Heart left ventricle (tissue), 16 donors: Measurements from ENCODE around the gene ARHGEF18. TPM values are rescaled to one million over a fixed set of nuclear protein-coding genes. Genes with fewer than 3 reads are reported as not detected.

ENCODE experiments used
- ATAC-seq, 4 donors: fragments of 200-7000 bp; cut with Tn5 transposase; one replicate each; pipeline ENCODE4 v1.9.1; 2020 to 2022; ENCODE audit warnings: moderate library complexity in 4 of 4, mild to moderate bottlenecking in 3 of 4, moderate number of reproducible peaks in 1 of 4
- DNase-seq, 5 donors: peaks; one replicate each; pipeline ENCODE4 v3.0.0-alpha.2; 2020
- H3K27ac ChIP-seq, 12 donors: fragments of 200-600 bp; sonication (generic) in 4 of 12; one replicate each; pipeline versions ENCODE4 v1.5.0 to v1.8.0; 2016 to 2022; ENCODE audit warnings: mild to moderate bottlenecking in 2 of 12
- H3K27me3 ChIP-seq, 9 donors: fragments of 200-600 bp; sonication (generic) in 2 of 9; one replicate each; pipeline versions ENCODE4 v1.5.1 to v1.8.0; 2016 to 2022; ENCODE audit warnings: mild to moderate bottlenecking in 3 of 9
- H3K36me3 ChIP-seq, 9 donors: fragments of 200-600 bp; sonication (generic) in 2 of 9; one replicate each; pipeline versions ENCODE4 v1.5.0 to v1.8.0; 2018 to 2022; ENCODE audit warnings: mild to moderate bottlenecking in 2 of 9
- H3K4me1 ChIP-seq, 12 donors: fragments of 200-600 bp; sonication (generic) in 4 of 12; one replicate each; pipeline versions ENCODE4 v1.5.0 to v1.8.0; 2016 to 2022; ENCODE audit warnings: mild to moderate bottlenecking in 3 of 12
- H3K4me3 ChIP-seq, 12 donors: fragments of 200-600 bp; sonication (generic) in 4 of 12; one replicate each; pipeline versions ENCODE4 v1.5.0 to v1.8.0; 2017 to 2022; ENCODE audit warnings: mild to moderate bottlenecking in 9 of 12, moderate library complexity in 4 of 12
- H3K9me3 ChIP-seq, 12 donors: fragments of 200-600 bp; sonication (generic) in 4 of 12; one replicate each; pipeline versions ENCODE4 v1.5.0 to v1.8.0; 2016 to 2022; ENCODE audit warnings: mild to moderate bottlenecking in 1 of 12
- POLR2A ChIP-seq, 2 donors: fragments of 450-650 bp; IDR thresholded peaks; one replicate each; pipeline ENCODE4 v1.6.1; 2017; ENCODE audit warnings: antibody characterized with exemption in 2 of 2, mild to moderate bottlenecking in 2 of 2, moderate library complexity in 2 of 2
- WGBS, 4 donors: extraction: QIAGEN DNeasy Blood & Tissue Kit in 2 of 4; methylation state at CpG; one replicate each; pipeline versions ENCODE4 v1.1.5 to v1.1.7; 2013 to 2018; 5-methylcytosine and 5-hydroxymethylcytosine counted together
- intact Hi-C, 10 donors: fragments of 100-400 bp; cut with DNase I; formaldehyde crosslinking; loops; one replicate each; pipeline versions ENCODE4 v1.11.1 to v1.14.2; 2022
- polyA plus RNA-seq, 2 donors: library from polyadenylated mRNA; stranded (reverse); fragments of 200-250 nt; gene quantifications; one replicate each; pipeline ENCODE4 v1.2.3, GENCODE V29; 2013
- total RNA-seq, 9 donors: library from RNA; depleted of rRNA in 2 of 9; stranded (reverse); fragments of >200 nt in 2 of 9; fragmentation: NEBNext Ultra II Directional in 3 of 9; extraction: Animal tissue kit (Norgen Biotek cat#: 25700) in 3 of 9; gene quantifications; one replicate each; pipeline versions ENCODE4 v1.1.0 to v1.2.4, GENCODE V29; 2016 to 2023
- TF ChIP-seq, protein P1 (sequence below), 12 donors: fragments of 200-600 bp; sonication (generic) in 4 of 12; IDR thresholded peaks; one replicate each; pipeline versions ENCODE4 v1.5.0 to v1.8.0; 2018 to 2022; ENCODE audit warnings: antibody characterized with exemption in 12 of 12, mild to moderate bottlenecking in 5 of 12
- donor health status: ischemic (EF 13 %, LVEDD 7.1; RV severe dilation, severe dysfunction).
- donor health status: healthy with polysubstance abuse.
- donor health status: DM: no; HTN: yes; CAD: no.
- donor health status: DM: no; HTN: no; CAD: no.
- donor health status: ischemic (EF 25% LVEDD 6.9; RV normal size, moderate dysfunction).
- donor health status: ischemic (EF 25% LVEDD 5.7; RV mildly dilated, moderate dysfunction).
- donor health status: healthy.
- donor health status: DM: yes; HTN: yes; CAD: no.
- donor health status: ischemic (EF 35%, LVEDD 5.7; RV mildly dilated, moderate dysfunction).
- donor health status: nonischemic (EF 11% LVEDD 7.7; RV severe dilation, severe dysfunction).
- donor health status: DM: yes; HTN: yes; CAD: no.
- donor health status: PGD.
- donor health status: ischemic (EF 29% LVEDD 5.4; RV normal size, mild dysfunction).
- donor health status: nonischemic (EF 23%, LVEDD 6.1; RV moderate dilation, normal function).

The ARHGEF18 gene
- total and polyA plus RNA-seq, 11 donors = 4.1 to 15.1 (median 9.1) TPM

DNA sequence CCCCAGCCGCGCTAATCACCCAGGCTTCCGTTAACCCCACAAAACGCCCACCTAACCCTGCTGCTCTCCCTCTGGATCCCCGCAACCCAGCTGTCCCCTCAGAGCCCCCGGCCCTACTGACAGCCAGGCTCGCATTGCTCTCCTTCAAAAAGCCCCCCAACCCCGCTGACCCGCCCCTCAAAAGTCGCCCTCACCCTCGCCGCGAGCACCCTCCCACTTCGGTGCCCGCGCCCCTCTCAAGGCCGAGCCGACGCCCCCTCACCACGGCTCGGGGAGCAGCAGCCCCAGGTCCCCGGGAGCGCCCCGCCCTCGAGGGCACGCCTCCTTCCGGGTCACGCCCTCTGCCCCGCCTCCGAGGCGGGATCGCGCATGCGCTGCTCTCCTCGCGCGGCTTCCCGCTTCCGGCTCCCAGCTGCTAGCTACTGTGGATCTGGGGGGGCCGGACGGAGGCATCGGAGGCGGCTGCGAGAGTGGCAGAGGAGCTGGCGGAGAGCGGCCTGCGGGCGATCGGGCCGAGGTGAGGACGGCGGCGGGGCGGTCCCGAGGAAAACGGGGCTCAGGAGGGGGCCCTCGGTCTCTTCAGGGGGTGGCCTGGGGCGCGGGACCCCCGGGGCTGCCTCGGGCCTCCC is 46.1 kb downstream of the ARHGEF18 start:
- peak; percentile 89 to 96 (median 89) for DNase-seq
- Histone ChIP-seq H3K9me3 (no peaks in the 10 kb centered on the region), H3K4me3 (peak overlapping the region; percentile 68 to 100 (median 97)), H3K27ac (peak overlapping the region in 11 of 12 donors; percentile 24 to 87 (median 81)), H3K4me1 (peaks cover 0 to 34% (median 15%) of the 10 kb centered on the region in 12 donors), H3K36me3 (peaks cover 0 to 2% (median 0%) of the 10 kb centered on the region in 9 donors), H3K27me3 (no peaks in the 10 kb centered on the region)
- peak; percentile 96 to 100 (median 99) for ATAC-seq
- peak in 1 of 2 donors; percentile 77 for TF ChIP-seq POLR2A (IDR thresholded peaks at IDR 0.05)
- TF ChIP-seq, protein P1, sequence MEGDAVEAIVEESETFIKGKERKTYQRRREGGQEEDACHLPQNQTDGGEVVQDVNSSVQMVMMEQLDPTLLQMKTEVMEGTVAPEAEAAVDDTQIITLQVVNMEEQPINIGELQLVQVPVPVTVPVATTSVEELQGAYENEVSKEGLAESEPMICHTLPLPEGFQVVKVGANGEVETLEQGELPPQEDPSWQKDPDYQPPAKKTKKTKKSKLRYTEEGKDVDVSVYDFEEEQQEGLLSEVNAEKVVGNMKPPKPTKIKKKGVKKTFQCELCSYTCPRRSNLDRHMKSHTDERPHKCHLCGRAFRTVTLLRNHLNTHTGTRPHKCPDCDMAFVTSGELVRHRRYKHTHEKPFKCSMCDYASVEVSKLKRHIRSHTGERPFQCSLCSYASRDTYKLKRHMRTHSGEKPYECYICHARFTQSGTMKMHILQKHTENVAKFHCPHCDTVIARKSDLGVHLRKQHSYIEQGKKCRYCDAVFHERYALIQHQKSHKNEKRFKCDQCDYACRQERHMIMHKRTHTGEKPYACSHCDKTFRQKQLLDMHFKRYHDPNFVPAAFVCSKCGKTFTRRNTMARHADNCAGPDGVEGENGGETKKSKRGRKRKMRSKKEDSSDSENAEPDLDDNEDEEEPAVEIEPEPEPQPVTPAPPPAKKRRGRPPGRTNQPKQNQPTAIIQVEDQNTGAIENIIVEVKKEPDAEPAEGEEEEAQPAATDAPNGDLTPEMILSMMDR (IDR thresholded peaks at IDR 0.05) = peak in 2 of 12 donors; percentile 13 to 17
- WGBS, 4 donors = 1 to 2% (median 1%) methylated on average over 21 to 61 of the region's 61 CpGs
- intact Hi-C loops = loop anchor here in 7 of 10 donors (1.0 to 10.0 kb wide), 3 partner anchors 130 to 140 kb away; partner anchors contain the start of genes PNPLA6 (in 5 of the 7) and MCOLN1 (in 1 of the 7)

DNA sequence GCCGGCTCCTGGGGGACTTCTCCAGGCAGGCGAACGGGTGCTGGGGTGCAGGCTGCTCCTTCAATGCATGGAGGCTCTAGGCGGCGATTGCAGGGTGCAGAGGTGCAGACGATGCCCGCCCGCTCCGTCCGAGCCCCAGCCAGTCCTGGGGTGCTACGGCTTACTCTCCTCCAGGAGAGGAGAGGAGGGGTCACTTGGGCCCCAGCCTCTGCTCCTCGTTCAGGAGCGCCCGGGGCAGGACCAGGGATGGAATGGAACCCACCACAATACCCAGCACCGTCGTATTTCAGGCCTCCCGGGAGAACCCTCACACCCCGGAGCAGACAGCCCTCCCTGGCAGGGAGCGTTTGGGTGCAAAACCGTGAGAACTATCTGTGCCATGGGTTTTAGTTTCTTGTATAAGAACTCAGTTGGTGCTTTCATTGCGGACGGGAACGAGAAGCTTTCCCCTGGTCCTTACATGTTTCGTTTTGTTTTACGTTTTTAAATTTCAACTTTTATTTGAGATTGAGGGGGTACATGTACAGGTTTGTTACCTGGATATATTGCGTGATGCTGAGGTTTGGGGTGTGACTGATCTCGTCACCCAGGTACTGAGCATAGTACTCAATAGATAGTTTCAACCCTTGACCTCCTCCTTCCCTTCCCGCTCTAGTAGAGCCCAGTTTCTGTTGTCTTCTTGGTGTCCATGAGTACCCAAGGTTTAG is 46.8 kb downstream of the ARHGEF18 start:
- no peak for TF ChIP-seq POLR2A (IDR thresholded peaks at IDR 0.05)
- TF ChIP-seq, protein P1 (IDR thresholded peaks at IDR 0.05) = no peak
- no peaks in the 10 kb centered on the region for H3K36me3 ChIP-seq
- H3K4me1 ChIP-seq = peaks cover 0 to 34% (median 15%) of the 10 kb centered on the region in 12 donors
- H3K4me3 ChIP-seq = peak overlapping the region; percentile 68 to 100 (median 97)
- H3K27me3 ChIP-seq = no peaks in the 10 kb centered on the region
- ATAC-seq (peak in 2 of 4 donors; percentile 45 to 50), DNase-seq (no peak)
- no peaks in the 10 kb centered on the region for H3K9me3 ChIP-seq
- 1 to 6% (median 3%) methylated on average over 23 to 28 of the region's 28 CpGs for WGBS, 4 donors
- intact Hi-C loops = loop anchor here in 7 of 10 donors (1.0 to 10.0 kb wide), 3 partner anchors 129 to 139 kb away; partner anchors contain the start of genes PNPLA6 (in 5 of the 7) and MCOLN1 (in 1 of the 7)
- H3K27ac ChIP-seq = peak overlapping the region in 11 of 12 donors; percentile 24 to 87 (median 81)

GRCh38 chr19:7397687-7398086 is 49.0 kb downstream of the ARHGEF18 start:
- 93 to 96% (median 95%) methylated on average over 9 of the region's 9 CpGs for WGBS, 4 donors
- H3K36me3 ChIP-seq = peaks cover 0 to 14% (median 0%) of the 10 kb centered on the region in 9 donors
- H3K27me3 ChIP-seq = no peaks in the 10 kb centered on the region
- H3K9me3 ChIP-seq = no peaks in the 10 kb centered on the region
- H3K4me1 ChIP-seq = peaks cover 0 to 34% (median 15%) of the 10 kb centered on the region in 12 donors
- DNase-seq = no peak
- TF ChIP-seq POLR2A (IDR thresholded peaks at IDR 0.05) = no peak
- TF ChIP-seq, protein P1 (IDR thresholded peaks at IDR 0.05) = no peak
- intact Hi-C loops = loop anchor here in 6 of 10 donors (10.0 kb wide), 2 partner anchors 127 to 137 kb away; partner anchors contain the start of genes PNPLA6 (in 5 of the 6) and MCOLN1 (in 1 of the 6)
- no peak for ATAC-seq
- no peak overlapping the region for H3K27ac ChIP-seq
- H3K4me3 ChIP-seq = no peak overlapping the region

Other genes with a start within 250 kb of the ARHGEF18 start
- 100 to 1,000 TPM in 5 of 9 donors, 10 to 100 TPM in 4; 73.7 to 221 (median 103) TPM for gene INSR, start 54.5 kb upstream of the ARHGEF18 start, total RNA-seq
- 10 to 100 TPM; 28.7 to 40.5 TPM for gene INSR, start 54.5 kb upstream of the ARHGEF18 start, polyA plus RNA-seq
- gene PEX11G, start 140.1 kb downstream of the ARHGEF18 start, total RNA-seq = 1 to 10 TPM in 8 of 9 donors, under 1 TPM in 1; 0.93 to 2.9 (median 1.5) TPM
- gene PEX11G, start 140.1 kb downstream of the ARHGEF18 start, polyA plus RNA-seq = 1 to 10 TPM in 1 of 2 donors, under 1 TPM in 1; 0.55 to 3.4 TPM
- gene ZNF358, start 167.2 kb downstream of the ARHGEF18 start, total RNA-seq = 100 to 1,000 TPM in 1 of 9 donors, 10 to 100 TPM in 8; 62.8 to 128 (median 74.4) TPM
- gene ZNF358, start 167.2 kb downstream of the ARHGEF18 start, polyA plus RNA-seq = 100 to 1,000 TPM in 1 of 2 donors, 10 to 100 TPM in 1; 49.3 to 159 TPM
- gene MCOLN1, start 173.7 kb downstream of the ARHGEF18 start, total RNA-seq = 10 to 100 TPM; 12.1 to 49.7 (median 14.9) TPM
- gene MCOLN1, start 173.7 kb downstream of the ARHGEF18 start, polyA plus RNA-seq = 10 to 100 TPM; 24.6 to 25.2 TPM
- gene PNPLA6, start 186.8 kb downstream of the ARHGEF18 start, total RNA-seq = 100 to 1,000 TPM in 1 of 9 donors, 10 to 100 TPM in 8; 41.4 to 105 (median 49.9) TPM
- gene PNPLA6, start 186.8 kb downstream of the ARHGEF18 start, polyA plus RNA-seq = 10 to 100 TPM; 35.6 to 51.1 TPM
- gene CAMSAP3, start 246.9 kb downstream of the ARHGEF18 start, total RNA-seq = 1 to 10 TPM in 3 of 9 donors, under 1 TPM in 6; 0.25 to 3.7 (median 0.83) TPM
- gene CAMSAP3, start 246.9 kb downstream of the ARHGEF18 start, polyA plus RNA-seq = under 1 TPM; 0.04 to 0.34 TPM